Measurements from ENCODE around the gene MAP3K13. TPM values are rescaled to one million over a fixed set of nuclear protein-coding genes. Genes with fewer than 3 reads are reported as not detected.

MAP3K13 gene
- total RNA-seq, 4 donors from 2014 or later, result 17.2 to 42.6 (median 31.9) TPM

- WGBS, 2 donors (ENCODE audit: low coverage in 1 of 2), result 61 to 64% methylated on average over 3 to 8 of the region's 8 CpGs
- H3K4me3 ChIP-seq, result no peak overlapping the region
- peak overlapping the region in 3 of 4 donors; percentile 45 to 55 (median 54) for H3K27ac ChIP-seq
- DNase-seq, result no peak
- peaks cover 0 to 41% (median 17%) of the 10 kb centered on the region in 4 donors for H3K4me1 ChIP-seq
- no peaks in the 10 kb centered on the region for H3K36me3 ChIP-seq
- TF ChIP-seq POLR2AphosphoS5 (IDR thresholded peaks at IDR 0.05) (no peak), CTCF (IDR thresholded peaks at IDR 0.05) (no peak)
- H3K27me3 ChIP-seq, result no peaks in the 10 kb centered on the region
- H3K9me3 ChIP-seq, result no peaks in the 10 kb centered on the region
- in situ Hi-C loops (cut with MboI; ENCODE audit: low pct_ligation_motif_present in 1 of 4, low pct_unique_long_range_greater_than_20kb in 1 of 4, low sequenced_read_pairs in 3 of 4), result no loop called here
- intact Hi-C loops (cut with DNase I; ENCODE audit: low total_unique reads), result no loop called here
These were observed 36.8 kb upstream of the MAP3K13 start for GRCh38 chr3:185325946-185326791.

GRCh38 chr3:185327062-185327461, 35.9 kb upstream of the MAP3K13 start:
- WGBS, 2 donors (ENCODE audit: low coverage in 1 of 2), result 73 to 88% methylated on average over 2 to 6 of the region's 6 CpGs
- intact Hi-C loops (cut with DNase I; ENCODE audit: low total_unique reads) (no loop called here), in situ Hi-C loops (cut with MboI; ENCODE audit: low pct_ligation_motif_present in 1 of 4, low pct_unique_long_range_greater_than_20kb in 1 of 4, low sequenced_read_pairs in 3 of 4) (no loop called here)
- peaks cover 0 to 45% (median 16%) of the 10 kb centered on the region in 4 donors for H3K4me1 ChIP-seq
- no peaks in the 10 kb centered on the region for H3K36me3 ChIP-seq
- H3K27ac ChIP-seq, result peak overlapping the region in 1 of 4 donors; percentile 82
- no peaks in the 10 kb centered on the region for H3K9me3 ChIP-seq
- no peak for DNase-seq
- H3K4me3 ChIP-seq, result no peak overlapping the region
- TF ChIP-seq POLR2AphosphoS5 (IDR thresholded peaks at IDR 0.05), result no peak
- TF ChIP-seq CTCF (IDR thresholded peaks at IDR 0.05), result no peak
- H3K27me3 ChIP-seq, result no peaks in the 10 kb centered on the region

GRCh38 chr3:185328324-185329004, 34.5 kb upstream of the MAP3K13 start:
- Histone ChIP-seq H3K9me3 (no peaks in the 10 kb centered on the region), H3K4me1 (peaks cover 0 to 52% (median 19%) of the 10 kb centered on the region in 4 donors), H3K27me3 (no peaks in the 10 kb centered on the region), H3K36me3 (no peaks in the 10 kb centered on the region), H3K27ac (peak overlapping the region; percentile 75 to 84 (median 81)), H3K4me3 (peak overlapping the region in 3 of 4 donors; percentile 31 to 54 (median 35))
- WGBS, 2 donors (ENCODE audit: low coverage in 1 of 2), result 54% methylated on average over 9 to 10 of the region's 10 CpGs
- in situ Hi-C loops (cut with MboI; ENCODE audit: low pct_ligation_motif_present in 1 of 4, low pct_unique_long_range_greater_than_20kb in 1 of 4, low sequenced_read_pairs in 3 of 4) (no loop called here), intact Hi-C loops (cut with DNase I; ENCODE audit: low total_unique reads) (no loop called here)
- TF ChIP-seq CTCF (IDR thresholded peaks at IDR 0.05) (no peak), POLR2AphosphoS5 (IDR thresholded peaks at IDR 0.05) (peak; percentile 69 to 93 (median 89)), EP300 (IDR thresholded peaks at IDR 0.05; ENCODE audit: low read depth) (no peak), POLR2A (IDR thresholded peaks at IDR 0.05) (peak; percentile 89)
- DNase-seq, result peak; percentile 84

GRCh38 chr3:185330238-185330637, 32.7 kb upstream of the MAP3K13 start:
- WGBS, 2 donors (ENCODE audit: low coverage in 1 of 2), result 70 to 74% methylated on average over 6 of the region's 6 CpGs
- no peak for TF ChIP-seq POLR2AphosphoS5 (IDR thresholded peaks at IDR 0.05)
- no peak for TF ChIP-seq EP300 (IDR thresholded peaks at IDR 0.05; ENCODE audit: low read depth)
- no peak for TF ChIP-seq POLR2A (IDR thresholded peaks at IDR 0.05)
- no peak for TF ChIP-seq CTCF (IDR thresholded peaks at IDR 0.05)
- peak overlapping the region; percentile 75 to 84 (median 81) for H3K27ac ChIP-seq
- no peaks in the 10 kb centered on the region for H3K27me3 ChIP-seq
- H3K4me1 ChIP-seq, result peaks cover 0 to 52% (median 19%) of the 10 kb centered on the region in 4 donors
- in situ Hi-C loops (cut with MboI; ENCODE audit: low pct_ligation_motif_present in 1 of 4, low pct_unique_long_range_greater_than_20kb in 1 of 4, low sequenced_read_pairs in 3 of 4) (no loop called here), intact Hi-C loops (cut with DNase I; ENCODE audit: low total_unique reads) (no loop called here)
- peak overlapping the region in 1 of 4 donors; percentile 54 for H3K4me3 ChIP-seq
- no peaks in the 10 kb centered on the region for H3K36me3 ChIP-seq
- DNase-seq, result no peak
- H3K9me3 ChIP-seq, result no peaks in the 10 kb centered on the region
